Stimulated activated CD8-positive, alpha-beta memory T cell treated with anti-CD3 and anti-CD28 coated beads, Interleukin-12 subunit alpha, Interleukin-12 subunit beta, amount 100 ng/mL, for 24 hours (primary cell): Measurements from ENCODE around the gene SLC36A2.
"Not testable (repeated sequence)": the region's sequence is repeated elsewhere in the genome, so short reads cannot be mapped to it uniquely, and the experiment has no call there.

Source experiments
- DNase-seq: peaks from one replicate; pipeline ENCODE4 v3.0.0-alpha.2; 2020; ENCODE audit errors: extremely low read depth

Gene SLC36A2

DNA sequence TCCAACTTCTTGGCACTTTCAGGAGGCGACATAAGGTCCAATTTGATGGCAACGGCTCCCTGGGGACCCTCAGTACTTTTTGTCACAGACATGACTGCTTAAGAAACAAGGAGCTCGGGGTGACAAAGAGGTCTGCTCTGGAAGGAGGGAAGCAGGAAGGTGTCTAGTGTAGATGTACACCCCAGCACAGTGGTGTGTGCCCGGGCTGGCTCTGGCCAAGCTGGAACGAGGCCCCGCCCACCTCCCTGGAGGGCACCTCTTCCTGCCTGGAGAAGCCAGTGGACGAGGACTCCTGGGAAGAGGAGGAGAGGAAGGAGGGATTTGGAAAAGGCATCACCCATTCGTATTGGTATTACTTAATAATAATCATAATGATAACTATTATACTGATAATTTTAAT is at the start of gene SLC36A2:
Gene SLC36A2 (minus strand): TSS at position 191 of the 400 bp plus-strand sequence. CDS start 99 bp downstream, at position 92.
- DNase-seq, result no peak

- DNase-seq, result no peak
Measured at GRCh38 chr5:151388960-151389359, 41.6 kb upstream of the SLC36A2 start.

DNA sequence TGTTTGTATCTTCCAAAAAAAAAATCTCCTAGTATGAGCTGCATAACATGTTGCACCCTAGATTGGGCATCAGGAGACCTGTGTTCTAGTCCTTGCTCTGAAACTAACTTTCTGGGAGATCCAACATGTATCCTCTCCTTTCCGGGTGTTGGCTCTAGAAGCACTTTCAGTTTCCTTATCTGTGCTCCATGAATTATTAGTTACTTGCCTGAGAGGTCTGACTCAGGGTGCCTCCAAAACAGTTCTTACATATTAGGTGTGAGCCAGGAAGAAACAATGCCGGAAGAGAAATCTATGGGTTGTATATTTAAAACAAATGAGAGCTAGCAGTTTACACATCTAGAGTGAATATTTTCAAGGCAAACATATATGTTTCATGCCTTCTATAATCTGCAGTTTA is 36.7 kb upstream of the SLC36A2 start:
- no peak for DNase-seq

DNA sequence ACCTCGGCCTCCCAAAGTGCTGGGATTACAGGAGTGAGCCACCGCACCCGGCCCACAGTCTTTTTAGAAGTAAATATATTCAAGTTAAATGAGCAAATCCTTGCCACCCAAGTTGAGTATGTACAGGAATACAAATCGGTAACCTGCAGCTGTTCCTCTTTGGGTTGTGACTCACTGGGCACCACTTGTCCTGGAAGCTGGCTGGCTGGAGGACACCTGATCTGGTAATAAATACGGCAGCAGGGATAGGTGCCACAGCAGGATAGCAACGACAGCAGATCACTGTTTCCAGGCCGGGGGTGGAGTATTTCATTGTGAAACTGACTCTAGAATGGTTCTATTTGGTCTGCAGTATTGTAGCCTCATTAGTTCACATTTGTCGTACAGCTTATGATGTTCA is 35.7 kb upstream of the SLC36A2 start:
- DNase-seq, result no peak

GRCh38 chr5:151382576-151382975 is 35.2 kb upstream of the SLC36A2 start:
- DNase-seq, result no peak

- no peak for DNase-seq
Measured at GRCh38 chr5:151381899-151382298, 34.5 kb upstream of the SLC36A2 start.

DNA sequence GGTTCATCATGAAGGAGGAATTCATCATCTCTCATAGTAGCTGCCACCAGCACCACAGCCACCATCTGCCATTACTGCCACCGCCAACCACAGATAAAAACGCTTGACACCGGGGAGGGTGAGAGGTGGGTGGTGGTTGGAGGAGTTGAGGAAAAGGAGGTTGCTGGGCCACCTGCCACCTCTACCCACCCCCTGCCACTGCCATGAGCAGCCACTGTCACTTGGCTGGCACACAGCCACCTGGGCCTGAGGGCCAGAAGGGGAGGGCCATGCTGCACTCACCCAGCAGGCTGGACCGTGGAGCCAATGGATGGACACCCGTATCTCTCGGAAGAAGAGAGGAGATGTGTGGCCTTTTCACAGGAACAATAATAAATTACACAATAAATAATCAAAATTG is 31.3 kb upstream of the SLC36A2 start:
- DNase-seq, result no peak

- DNase-seq, result no peak
Measured at GRCh38 chr5:151374539-151374938, 27.2 kb upstream of the SLC36A2 start.

- not testable (repeated sequence) for DNase-seq
Measured at GRCh38 chr5:151367038-151367437, 19.7 kb upstream of the SLC36A2 start.

GRCh38 chr5:151363673-151364072 is 16.3 kb upstream of the SLC36A2 start:
- DNase-seq, result no peak

DNA sequence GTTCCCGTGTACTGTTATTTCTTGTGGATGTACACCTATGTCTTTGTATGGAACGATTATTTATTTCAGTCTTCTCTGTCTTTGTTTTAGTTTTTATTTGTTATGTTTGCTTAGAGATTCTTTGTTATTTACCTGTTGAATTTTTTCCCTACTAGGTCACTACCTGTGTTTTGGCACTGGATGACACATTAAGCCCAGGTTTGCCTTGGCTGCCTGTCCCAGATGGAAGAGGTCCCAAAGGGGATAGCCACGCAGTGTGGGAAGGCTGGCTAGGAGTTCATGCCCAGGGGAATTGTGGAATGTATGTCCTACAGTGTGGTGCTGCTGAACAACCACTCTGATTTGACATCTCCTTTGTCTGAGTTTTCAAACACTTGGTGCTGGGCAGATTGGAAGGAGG is 15.6 kb upstream of the SLC36A2 start:
- no peak for DNase-seq

DNA sequence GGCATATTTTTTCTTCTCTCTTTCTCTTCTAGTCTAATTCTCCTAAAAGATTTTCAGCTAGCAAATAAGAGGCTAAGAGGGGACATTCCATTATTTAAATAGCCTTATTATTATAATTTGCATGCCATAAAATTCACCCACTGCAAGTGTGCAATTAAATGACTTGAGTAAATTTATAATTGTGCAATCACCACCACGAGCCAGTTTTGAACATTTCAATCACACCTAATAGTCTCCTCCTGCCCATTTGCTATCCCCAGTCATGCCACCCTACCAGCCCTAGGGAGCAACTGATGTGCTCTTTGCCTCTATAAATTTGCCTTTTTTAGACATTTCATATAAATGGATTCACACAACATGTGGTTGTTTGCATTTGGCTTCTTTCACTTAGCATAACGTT is 12.0 kb upstream of the SLC36A2 start:
- no peak for DNase-seq

DNA sequence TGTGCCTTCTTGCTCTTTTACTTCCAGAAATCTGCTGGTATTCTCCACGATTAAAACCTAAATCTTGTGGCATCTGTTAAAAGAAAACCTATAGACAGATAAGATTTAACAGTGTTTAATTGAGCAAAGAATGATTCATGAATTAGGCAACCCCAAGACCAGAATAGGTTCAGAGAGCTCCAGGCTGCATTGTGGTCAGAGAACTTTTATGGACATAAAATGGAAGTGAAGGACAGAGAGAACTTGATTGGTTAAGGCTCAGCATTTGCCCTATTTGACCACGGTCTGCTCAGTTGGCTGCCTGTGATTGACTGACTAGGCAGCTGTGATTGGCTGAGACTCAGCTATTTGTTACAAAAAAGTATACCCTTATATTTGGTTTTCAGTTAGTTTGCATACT is 10.4 kb upstream of the SLC36A2 start:
- DNase-seq, result no peak

DNA sequence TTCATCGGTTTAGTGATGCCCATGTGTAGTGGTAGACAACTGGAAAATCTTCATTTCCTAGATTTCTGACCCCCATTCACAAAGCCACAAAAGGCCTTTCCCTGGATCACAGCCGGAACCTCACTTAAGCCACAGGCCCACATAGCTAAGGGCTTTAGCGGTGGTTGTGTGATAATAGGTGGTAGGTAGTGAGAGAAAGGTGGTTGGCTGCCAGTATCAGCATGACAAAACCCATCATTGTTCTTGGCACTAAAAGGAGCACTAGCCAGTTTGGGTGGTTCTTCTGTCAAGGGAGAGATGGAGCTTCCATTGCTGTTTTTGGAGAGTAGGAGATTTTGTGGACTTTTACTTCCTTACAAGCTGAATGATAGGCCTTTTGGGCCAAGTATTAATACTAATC is 9.7 kb upstream of the SLC36A2 start:
- DNase-seq, result no peak

GRCh38 chr5:151351671-151352070 is 4.3 kb upstream of the SLC36A2 start:
- no peak for DNase-seq

DNA sequence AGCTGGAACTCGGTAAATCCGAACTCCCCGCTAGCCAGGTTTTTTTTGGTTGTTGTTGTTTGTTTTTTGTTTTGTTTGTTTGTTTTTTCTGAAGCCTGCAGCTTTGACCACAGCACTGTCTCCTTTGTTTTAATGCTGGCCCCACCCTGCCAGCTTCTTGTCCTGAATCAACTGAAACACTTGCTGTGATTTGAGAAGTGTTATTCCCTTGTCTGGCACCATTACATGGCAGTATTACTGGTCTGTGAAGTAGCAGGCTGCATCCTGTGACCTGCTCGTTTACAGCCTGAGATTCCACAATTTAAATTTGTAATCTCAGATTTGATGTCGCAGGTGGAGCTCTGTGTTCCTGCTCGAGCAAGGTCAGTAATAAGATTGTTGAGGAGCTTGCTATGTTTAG is 1.4 kb upstream of the SLC36A2 start:
- no peak for DNase-seq

GRCh38 chr5:151345808-151346478 is 1.4 kb downstream of the SLC36A2 start:
- DNase-seq, result no peak

- no peak for DNase-seq
Measured at GRCh38 chr5:151345187-151345807, 2.1 kb downstream of the SLC36A2 start.

GRCh38 chr5:151344088-151344487 is 3.3 kb downstream of the SLC36A2 start:
- DNase-seq, result no peak

- no peak for DNase-seq
Measured at GRCh38 chr5:151340004-151340403, 7.4 kb downstream of the SLC36A2 start.

- no peak for DNase-seq
Measured at GRCh38 chr5:151338734-151339133, 8.6 kb downstream of the SLC36A2 start.

- DNase-seq, result no peak
Measured at GRCh38 chr5:151332857-151333256, 14.5 kb downstream of the SLC36A2 start.

- DNase-seq, result no peak
Measured at GRCh38 chr5:151328734-151329133, 18.6 kb downstream of the SLC36A2 start.

GRCh38 chr5:151327585-151327984 is 19.8 kb downstream of the SLC36A2 start:
- no peak for DNase-seq
